Erythroblast (primary cell): ENCODE results near the gene ST6GALNAC3.

ENCODE experiments used
- GATA1 ChIP-seq: IDR thresholded peaks from 2 replicates; pipeline ENCODE4 v1.6.1; 2011; ENCODE audit warnings: low read depth, mild to moderate bottlenecking, control low read depth, low read length, moderate library complexity
- POLR2A ChIP-seq: IDR thresholded peaks from 2 replicates; pipeline ENCODE4 v1.6.1; 2011; ENCODE audit warnings: mild to moderate bottlenecking, low read length

DNA sequence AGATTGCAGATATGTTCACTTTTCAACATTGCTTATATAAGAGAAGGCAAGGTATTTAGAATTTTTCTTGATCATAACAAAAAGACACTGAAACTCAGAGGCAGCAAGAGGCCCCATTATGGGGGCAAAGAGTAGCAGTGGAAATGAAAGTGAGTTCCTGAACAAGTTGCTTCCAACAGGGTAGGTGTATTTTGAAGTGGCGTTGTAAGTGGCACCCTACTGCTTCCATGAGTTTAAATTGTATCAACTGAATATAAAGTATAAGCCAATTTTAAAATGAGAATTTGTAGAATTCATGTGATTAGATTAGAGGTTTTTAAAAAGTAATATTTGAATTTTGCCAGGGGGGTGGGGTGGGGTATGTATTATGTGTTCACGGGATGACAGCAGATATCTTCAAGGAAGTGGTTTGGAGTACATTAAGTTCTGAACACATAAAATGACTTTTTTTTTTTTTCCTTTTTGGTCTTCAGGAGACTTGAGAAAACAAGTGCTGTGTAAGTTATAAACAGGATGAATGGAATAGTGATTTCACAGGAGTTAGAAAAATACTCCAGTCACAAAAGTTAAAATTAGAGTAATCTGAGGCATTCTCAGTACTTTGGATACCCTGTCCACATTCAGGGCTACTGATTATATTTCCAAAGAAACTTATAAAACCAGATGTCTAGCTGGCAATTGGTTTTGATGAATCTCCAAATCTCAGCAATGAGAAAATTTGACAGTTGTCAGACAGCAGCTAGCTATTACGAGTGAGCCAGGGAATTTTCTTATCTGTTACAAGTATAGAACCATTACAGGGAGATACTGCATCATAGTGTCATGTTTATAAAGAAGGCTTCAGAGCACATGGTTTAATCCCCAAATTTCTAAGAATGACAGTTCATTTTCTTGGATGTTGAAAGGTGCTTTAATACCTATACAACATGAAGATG, 182.0 kb downstream of the ST6GALNAC3 start:
- TF ChIP-seq POLR2A (no peak), GATA1 (no peak)
